ENCODE results near the gene AMMECR1L.
"Not testable (repeated sequence)": the region's sequence is repeated elsewhere in the genome, so short reads cannot be mapped to it uniquely, and the experiment has no call there.

AMMECR1L gene

DNA sequence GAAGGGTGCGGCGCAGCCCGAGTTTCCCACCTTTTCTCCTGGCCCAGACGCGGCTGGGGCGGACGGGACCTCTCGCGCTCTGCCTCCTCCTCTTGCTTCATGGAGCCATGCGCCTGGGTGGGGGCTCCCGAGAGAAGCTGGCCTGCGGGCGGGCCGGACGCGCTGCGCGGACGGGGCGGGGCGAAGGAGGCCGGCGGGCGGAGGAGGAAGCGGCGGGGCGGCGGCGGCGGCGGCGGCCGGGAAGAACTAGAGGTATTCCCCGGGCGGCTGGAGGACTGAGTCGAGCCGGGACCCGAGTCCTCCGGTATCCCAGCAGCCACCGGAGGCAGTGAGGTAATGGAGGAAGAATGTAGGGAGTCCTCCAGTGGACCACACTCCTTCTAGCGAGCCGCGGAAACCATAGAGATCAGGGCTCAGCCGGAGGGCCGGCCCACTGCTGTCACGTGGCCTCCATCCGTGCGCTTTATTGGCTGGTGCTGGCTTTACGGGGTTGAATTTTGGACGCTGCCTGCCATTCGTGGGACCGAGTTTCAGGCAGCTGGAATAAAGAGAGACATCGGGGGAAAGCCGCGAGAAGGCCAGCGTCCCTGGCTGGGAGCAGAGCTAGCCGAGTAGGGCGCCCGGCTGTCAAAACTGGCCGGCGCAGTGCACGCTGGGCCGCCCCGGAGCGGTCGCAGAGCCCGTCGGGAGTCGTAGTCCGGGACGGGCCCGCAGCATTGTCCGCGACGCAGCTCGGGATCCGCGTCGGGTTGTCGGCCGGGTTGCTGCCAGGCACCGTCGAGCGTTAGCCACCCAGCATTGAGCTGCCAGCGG, at the start of gene AMMECR1L:
Gene AMMECR1L (minus strand): TSS at position 177 of the 813 bp plus-strand sequence. CDS start 11,722 bp downstream, outside the sequence.
- DNase-seq (ENCODE audit: low read depth, low spot score): peak; percentile 40

DNA sequence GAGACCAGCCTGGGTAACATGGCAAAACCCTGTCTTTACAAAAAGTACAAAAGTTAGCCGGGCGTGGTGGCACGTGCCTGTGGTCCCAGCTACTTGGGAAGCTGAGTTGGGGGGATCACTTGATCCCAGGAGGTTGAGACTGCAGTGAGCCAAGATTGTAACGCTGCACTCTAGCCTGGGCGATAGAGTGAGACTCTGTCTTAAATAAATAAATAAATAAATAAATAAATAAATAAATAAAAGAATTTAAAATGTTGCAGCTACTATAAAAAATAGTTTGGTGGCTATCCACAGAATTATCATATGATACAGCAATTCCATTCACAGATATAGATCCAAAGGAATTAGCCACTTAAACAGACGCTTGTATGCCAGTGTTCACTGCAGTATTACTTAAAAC, 49.6 kb upstream of the AMMECR1L start:
- DNase-seq (ENCODE audit: low read depth, low spot score): no peak

DNA sequence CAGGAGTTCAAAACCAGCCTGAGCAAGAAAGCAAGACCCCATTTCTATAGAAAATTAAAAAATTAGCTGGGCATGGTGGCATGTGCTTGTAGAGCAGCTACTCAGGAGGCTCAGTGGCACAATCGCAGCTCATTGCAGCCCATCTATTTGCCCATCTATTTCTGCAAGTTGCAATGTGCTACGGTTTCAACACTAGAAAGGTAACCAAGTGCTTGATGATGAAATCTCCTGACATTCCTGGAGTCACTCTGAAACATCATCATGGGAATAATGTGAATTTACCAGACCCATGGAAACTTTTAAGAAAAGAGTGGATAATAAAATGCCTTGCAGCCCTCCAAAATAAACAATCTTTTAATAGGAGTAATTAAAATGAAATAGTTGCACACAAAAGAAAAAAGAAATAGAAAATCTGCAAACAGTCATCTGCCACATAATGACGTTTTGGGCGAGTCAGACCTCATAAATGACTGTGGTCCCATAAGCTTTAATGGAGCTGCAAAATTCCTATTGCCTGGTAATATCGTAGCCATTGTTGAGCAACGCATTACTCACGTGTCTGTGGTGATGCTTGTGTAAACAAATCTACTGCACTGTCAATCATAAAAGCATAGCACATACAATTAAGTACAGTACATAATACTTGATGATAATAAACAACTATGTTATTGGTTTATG, 46.6 kb upstream of the AMMECR1L start:
- no peak for DNase-seq (ENCODE audit: low read depth, low spot score)

DNA sequence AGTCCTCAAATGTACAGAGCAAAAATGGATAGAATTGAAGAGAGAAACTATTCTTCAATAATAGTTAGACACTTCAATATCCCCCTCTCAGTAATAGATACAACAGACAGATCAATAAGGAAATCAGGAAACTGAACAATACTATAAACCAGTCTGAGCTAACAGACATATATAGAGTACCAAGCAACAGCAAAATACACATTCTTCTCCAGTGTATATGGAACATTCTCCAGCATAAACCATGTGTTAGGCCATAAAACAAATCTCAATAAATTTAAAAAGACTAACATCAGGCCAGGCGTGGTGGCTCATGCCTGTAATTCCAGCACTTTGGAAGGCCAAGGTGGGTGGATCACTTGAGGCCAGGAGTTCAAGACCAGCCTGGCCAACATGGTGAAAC, 43.7 kb upstream of the AMMECR1L start:
- no peak for DNase-seq (ENCODE audit: low read depth, low spot score)

DNA sequence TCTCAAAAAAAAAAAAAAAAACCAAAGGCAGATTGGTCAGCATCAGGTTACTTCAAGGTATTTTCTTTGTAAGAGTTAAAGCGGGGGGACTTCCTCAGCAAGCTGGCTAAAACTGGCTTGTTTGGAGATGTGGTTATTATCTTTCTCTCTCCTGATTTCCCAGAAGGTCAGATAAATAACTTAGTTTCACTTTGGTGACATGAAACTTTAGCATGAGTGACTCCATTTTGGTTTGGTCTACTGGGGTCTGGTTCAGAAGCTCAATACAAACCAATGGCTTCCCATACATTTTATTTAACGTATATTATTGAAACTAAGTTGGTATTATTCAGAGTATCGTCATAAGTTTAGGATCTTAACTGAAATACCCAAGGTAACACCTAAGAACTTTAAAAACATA, 41.6 kb upstream of the AMMECR1L start:
- DNase-seq (ENCODE audit: low read depth, low spot score): no peak

DNA sequence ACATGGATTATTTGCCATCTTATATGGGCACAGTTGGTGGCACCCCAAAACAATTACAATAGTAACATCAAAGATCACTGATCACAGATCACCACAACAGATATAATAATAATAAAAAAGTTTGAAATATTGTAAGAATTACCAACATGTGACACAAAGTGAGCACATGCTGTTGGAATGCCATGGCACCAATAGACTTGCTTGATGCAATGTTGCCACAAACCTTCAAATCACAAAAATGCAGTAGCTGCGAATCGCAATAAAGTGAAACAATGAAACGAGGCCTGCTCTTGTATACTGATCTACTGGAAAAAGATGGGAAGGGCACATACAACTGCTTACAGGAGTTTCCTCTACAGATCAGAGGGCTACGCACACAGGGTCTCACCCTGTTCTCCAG, 32.2 kb upstream of the AMMECR1L start:
- DNase-seq (ENCODE audit: low read depth, low spot score): no peak

DNA sequence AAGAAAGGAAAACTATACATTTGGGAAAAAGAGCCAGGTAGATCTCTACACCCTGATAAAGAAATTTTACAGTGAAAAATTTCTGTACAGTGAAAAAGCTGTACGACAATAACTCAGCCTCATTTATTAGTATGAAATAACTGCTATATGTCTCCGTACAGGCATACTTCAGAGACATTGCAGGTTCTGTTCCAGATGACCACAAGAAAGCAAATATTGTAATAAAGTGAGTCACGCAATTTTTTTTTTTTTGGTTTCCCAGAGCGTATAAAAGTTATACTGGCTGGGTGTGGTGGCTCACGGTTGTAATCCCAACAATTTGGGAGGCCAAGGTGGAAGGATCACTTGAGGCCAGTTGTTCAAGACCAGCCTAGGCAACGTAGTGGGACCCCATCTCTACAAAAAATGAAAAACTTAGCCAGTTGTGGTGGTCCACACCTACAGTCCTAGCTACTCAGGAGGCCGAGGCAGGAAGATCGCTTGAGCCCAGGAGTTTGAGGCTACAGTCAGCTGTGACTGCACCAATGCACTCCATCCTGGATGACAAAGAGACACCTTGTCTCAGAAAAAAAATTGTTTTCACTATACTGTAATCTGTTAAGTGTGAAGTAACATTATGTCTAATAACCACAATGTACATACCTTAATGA, 28.2 kb upstream of the AMMECR1L start:
- DNase-seq (ENCODE audit: low read depth, low spot score): no peak

DNA sequence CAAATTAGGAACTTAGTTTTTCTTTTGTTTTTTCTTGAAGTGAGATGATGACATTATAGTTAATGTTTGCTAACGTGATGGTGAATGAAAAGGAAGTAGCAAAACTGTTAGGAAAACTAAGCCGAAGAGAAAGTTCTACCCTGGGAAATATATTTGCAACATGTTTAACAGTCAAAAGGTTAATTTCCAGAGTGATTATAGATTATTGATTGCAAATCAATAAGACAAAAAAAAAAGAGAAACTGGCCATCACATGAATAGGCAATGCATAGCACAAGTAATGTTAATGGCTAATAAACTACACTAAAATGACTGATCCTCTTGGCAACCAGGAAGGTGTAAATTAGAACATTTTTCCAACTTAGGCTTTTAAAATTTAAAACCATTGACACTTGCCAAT, 26.0 kb upstream of the AMMECR1L start:
- DNase-seq (ENCODE audit: low read depth, low spot score): no peak

DNA sequence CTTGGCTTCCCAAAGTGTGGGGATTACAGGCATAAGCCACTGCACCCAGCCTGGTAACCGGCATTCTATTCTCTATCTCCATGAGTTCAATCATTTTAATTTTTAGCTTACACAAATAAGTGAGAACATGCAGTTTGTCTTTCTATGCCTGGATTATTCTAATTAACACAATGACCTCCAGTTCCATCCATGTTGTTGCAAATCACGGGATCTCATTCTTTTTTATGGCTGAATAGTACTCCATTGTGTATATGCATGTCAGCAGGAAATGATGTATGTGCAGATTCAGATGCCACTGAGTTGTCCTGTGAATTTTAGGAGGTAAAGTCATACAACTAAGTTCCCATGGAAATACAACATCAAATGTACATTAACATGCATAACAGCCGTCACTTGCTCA, 24.7 kb upstream of the AMMECR1L start:
- DNase-seq (ENCODE audit: low read depth, low spot score): no peak

DNA sequence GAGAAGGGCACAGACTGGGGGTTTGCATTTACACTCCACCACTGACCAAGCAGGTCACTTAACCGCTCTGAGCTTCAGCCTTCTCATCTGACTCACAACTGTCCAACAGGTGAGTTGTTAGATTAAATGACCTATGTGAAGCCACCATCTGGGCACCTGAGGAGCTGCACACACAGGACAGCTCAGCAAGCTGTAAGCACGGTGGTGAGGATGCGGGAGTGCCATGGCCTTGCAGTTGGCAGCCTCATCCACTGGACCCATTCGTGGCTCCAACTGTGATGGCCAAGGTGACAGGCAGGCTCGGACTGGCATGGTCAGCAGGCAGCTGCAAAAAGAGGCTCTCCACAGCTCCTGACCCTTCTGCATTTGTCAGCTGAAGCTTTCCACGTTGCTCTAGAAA, 23.3 kb upstream of the AMMECR1L start:
- no peak for DNase-seq (ENCODE audit: low read depth, low spot score)

DNA sequence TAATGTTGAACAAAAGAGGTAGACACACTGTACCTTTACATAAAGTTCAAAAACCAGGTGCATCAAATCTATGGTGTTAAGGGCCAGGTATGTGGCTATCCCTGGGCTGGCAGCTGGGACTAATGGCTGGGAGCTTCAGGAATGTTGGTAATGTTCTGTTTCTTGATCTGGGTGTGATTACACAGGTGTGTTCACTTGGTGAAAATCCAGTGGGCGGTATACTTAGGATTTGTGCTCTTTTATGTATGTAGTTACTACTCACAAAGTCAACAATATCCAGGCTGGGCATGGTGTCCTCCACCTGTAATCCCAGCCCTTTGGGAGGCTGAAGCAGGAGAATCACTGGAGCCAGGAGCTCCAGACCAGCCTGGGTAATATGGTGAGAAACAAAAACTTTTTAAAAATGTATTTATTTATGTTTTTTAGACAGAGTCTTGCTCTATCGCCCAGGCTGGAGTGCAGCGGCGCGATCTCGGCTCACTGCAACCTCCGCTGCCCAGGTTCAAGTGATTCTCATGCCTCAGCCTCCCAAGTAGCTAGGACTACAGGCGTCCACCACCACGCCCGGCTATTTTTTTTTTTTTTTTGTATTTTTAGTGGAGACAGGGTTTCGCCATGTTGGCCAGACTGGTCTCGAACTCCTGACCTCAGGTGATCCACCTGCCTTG, 22.1 kb upstream of the AMMECR1L start:
- DNase-seq (ENCODE audit: low read depth, low spot score): not testable (repeated sequence)

DNA sequence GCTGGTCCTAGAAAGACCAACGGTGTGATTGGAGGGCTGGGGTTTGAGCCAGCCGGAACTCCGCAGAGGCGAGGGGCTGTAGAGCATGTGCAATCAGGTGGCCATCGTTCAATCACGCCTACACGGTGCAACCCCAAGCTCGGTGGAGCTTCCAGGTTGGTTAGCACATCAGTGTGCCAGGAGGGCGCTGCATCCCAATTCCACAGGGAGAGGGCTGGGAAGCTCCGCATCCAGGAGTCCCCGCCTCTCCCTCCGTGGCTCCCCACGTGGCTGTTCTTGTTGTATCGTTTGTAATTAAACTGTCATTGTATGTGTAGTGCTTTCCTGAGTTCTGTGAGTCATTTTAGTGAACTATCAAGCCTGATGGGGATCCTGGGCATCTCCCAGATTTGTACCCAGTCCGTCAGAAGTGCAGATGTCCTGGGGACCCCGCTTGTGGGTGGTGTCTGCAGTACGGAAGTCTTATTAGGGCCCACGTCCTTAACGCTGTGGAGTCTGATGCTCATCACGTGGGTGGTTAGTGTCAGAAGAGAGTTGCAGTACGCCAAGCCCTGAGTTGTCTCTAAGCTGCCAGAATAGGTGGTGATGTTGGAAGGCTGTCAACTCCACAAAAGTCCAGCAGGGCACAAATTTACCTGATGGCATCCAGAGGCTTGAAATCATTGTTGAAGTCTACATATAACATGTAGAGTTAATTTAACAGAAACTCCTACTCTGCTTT, 20.6 kb upstream of the AMMECR1L start:
- DNase-seq (ENCODE audit: low read depth, low spot score): no peak

DNA sequence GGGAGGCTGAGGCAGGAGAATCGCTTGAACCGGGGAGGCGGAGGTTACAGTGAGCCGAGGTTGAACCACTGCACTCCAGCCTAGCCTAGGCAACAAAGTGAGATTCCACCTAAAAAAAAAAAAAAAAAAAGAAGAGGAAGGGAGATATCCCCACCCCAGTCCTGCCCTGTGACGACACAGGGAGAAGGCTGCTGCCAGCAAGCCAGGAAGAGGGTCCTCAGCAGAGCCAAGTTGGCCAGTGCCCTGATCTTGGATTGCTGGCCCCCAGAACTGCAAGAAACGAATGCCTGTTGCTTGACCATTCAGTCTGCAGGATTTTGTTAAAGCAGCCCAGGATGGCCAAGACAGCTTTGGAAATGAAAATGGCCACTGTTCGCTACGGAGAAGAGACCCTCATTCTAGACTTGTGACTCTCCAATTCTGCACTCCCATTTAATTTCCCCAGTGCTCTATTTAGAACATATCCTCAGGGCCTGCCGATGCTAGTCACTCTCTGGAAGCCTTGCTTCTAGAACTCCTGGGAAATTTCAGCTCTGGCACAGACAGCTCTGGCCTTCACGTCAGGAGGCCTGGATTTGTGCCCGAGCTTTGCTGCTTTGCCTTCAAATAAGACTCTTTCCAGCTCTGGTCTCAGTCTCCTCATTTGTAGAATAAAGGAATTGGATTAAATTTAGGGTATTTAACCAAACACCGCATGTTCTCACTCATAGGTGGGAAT, 15.7 kb upstream of the AMMECR1L start:
- DNase-seq (ENCODE audit: low read depth, low spot score): no peak

DNA sequence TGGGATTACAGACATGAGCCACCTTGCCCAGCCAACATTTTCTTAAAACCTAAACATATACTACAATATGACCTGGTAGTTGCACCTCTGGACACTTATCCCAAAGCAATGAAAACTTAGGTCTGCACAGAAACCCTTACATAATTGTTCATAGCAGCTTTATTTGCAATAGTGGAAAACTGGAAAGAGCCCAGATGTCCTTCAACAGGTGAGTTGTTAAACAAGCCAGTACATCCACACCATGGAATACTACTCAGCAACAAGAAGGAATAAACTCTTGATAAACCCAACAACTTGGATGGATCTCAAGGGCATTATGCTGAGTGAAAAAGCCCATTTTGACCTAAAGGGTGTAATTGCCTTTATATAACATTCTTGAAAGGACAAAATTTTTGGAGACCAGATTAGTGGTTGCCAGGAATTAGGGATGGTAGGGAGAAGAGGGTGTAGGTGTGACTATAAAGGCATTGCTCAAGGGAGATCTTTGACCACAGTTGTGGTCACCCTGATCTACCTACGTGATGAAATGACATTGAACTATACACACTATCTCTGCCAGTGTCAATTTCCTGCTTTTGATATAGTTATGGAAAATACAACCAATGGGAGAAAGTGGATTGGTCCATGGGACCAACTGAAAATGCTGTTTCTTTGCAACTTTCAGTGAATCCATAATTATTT, 11.9 kb upstream of the AMMECR1L start:
- DNase-seq (ENCODE audit: low read depth, low spot score): no peak

DNA sequence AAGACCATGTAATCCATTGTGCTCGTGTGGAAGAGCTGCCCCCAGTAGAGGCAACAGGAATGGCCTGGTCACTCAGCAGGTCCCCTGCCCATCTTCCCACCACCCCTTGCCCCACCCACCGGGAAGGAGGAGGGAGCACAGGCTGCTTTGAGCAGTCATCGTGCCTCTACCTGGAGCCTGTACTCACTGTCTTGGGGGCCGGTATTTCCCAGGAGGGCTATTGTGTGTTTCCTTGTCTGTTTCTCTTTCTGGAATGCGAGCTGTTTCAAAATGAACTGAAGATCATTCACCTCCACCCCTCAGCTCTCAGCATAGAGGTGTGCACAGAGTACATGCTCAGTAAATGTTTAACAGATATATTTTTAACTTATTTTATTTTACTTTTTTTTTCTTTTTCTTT, 7.7 kb upstream of the AMMECR1L start:
- DNase-seq (ENCODE audit: low read depth, low spot score): no peak

DNA sequence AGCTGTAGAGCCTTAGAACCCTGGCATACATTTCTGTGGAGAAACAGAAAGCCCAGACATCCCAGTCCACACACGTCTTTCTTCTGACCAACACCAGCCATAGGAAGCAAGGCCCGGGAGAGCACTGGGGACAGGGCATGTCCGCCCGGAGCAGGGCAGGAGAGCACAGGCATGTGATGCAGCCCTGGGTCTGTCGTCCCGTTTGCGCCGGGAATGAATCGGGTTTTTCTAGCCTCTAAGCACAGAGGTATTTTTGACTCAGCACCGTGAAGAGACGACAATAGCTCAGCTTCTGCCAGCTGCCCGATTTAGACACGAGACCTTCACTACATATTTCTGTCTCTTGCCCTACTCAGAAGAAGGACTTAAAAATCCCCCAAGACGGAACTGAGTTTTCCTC, 7.3 kb upstream of the AMMECR1L start:
- DNase-seq (ENCODE audit: low read depth, low spot score): no peak

DNA sequence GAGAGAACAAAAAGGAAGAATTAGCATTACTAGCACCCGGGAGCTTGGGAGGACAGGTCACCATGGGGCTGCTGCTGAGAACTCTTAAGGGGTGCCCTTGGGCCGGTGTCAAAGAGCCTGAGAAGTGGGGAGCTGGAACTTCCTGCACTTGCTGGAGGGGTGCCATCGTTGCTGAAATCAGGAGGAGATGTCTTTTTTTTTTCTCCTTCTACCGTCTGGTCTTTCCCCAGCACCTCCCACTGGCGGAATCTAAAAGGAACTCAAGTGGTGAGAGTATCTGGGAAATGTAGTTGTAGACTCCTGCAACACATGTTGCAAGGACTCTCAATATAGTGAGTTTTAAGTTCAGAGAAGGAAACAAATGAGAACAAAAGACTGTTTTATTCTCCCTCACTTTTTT, 6.1 kb upstream of the AMMECR1L start:
- DNase-seq (ENCODE audit: low read depth, low spot score): no peak

DNA sequence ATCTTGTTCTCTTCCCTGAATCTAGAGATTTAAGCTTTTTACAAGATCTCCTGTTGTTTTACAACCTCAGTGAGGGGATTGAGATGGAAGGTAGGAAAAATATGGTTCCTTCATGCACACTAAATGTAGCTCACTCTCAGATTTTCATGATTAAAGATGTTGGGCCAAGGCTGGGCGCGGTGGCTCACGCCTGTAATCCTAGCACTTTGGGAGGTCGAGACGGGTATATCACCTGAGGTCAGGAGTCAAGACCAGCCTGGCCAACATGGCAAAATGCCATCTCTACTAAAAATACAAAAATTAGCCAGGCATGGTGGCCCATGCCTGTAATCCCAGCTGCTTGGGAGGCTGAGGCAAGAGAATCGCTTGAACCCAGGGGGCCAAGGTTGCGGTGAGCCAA, 5.0 kb upstream of the AMMECR1L start:
- DNase-seq (ENCODE audit: low read depth, low spot score): not testable (repeated sequence)

DNA sequence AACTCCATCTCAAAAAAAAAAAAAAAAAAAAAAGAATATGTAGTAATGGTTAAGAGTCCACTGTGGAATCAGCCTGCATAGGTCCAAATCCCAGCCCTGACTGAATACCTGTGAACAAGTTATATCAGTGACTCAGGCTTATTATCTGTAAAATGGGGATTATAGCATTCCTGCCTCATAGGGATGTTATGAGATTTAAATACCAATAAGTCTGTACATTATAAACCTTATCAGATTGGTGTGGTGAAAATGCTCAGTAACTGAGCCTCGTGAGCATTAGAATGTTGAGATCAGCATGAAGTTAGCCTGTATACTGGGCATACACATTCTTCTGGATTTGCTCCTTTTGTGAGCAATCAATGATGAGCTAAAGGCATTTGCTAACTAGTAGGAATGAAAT, 3.0 kb upstream of the AMMECR1L start:
- DNase-seq (ENCODE audit: low read depth, low spot score): no peak

DNA sequence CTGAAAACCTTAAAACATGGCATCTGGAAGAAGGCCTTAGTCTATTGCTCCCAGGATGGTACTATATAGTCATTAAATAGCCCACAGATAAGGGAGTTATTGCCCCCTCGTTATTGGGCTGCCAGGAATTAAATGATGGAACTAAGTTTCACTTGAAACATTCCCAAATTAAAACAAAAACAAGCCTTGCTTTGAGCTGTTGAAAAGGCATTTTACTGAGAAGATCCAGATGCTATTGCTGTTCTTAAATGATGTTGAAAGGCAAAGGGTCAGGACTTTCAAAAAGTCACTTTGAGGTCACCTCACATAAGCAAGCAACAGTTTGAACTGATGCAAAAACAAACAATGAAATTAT, 2.0 kb upstream of the AMMECR1L start:
- DNase-seq (ENCODE audit: low read depth, low spot score): no peak
